RCC 7860 (cell line): ENCODE measurements around the gene GRM2.
"Not testable (repeated sequence)": the region's sequence is repeated elsewhere in the genome, so short reads cannot be mapped to it uniquely, and the experiment has no call there.

Experiments
- DNase-seq: peaks from one replicate; pipeline ENCODE4 v3.0.0-alpha.2; 2015; ENCODE audit warnings: low spot score
- FAIRE-seq: peaks from 2 replicates; lab custom pipeline; 2012; peaks lifted over from hg19 to GRCh38; lab: Jason Lieb, UNC

The GRM2 gene

GRCh38 chr3:51720292-51721061 is 13.6 kb downstream of the GRM2 start:
- no peak for DNase-seq
- no peak for FAIRE-seq

- FAIRE-seq: no peak
- no peak for DNase-seq
These were observed 14.3 kb downstream of the GRM2 start for GRCh38 chr3:51721062-51721745.

GRCh38 chr3:51722362-51722761 is 15.5 kb downstream of the GRM2 start:
- FAIRE-seq: no peak
- no peak for DNase-seq

- DNase-seq (no peak), FAIRE-seq (no peak)
These were observed 20.6 kb downstream of the GRM2 start for GRCh38 chr3:51727500-51727899.

- DNase-seq: no peak
- no peak for FAIRE-seq
These were observed 22.3 kb downstream of the GRM2 start for GRCh38 chr3:51729042-51729633.

- FAIRE-seq (no peak), DNase-seq (no peak)
These were observed 27.1 kb downstream of the GRM2 start for GRCh38 chr3:51733859-51734571.

- FAIRE-seq (no peak), DNase-seq (no peak)
These were observed 27.7 kb downstream of the GRM2 start for GRCh38 chr3:51734572-51734907.

GRCh38 chr3:51735039-51735438 is 28.2 kb downstream of the GRM2 start:
- DNase-seq: no peak
- FAIRE-seq: no peak

- FAIRE-seq (no peak), DNase-seq (no peak)
These were observed 29.1 kb downstream of the GRM2 start for GRCh38 chr3:51735950-51736349.

GRCh38 chr3:51739110-51739509 is 32.2 kb downstream of the GRM2 start:
- DNase-seq (no peak), FAIRE-seq (no peak)

GRCh38 chr3:51742320-51742719 is 35.5 kb downstream of the GRM2 start:
- DNase-seq, FAIRE-seq: not testable (repeated sequence)

- not testable (repeated sequence) for DNase-seq, FAIRE-seq
These were observed 36.1 kb downstream of the GRM2 start for GRCh38 chr3:51742978-51743377.

- FAIRE-seq: no peak
- DNase-seq: no peak
These were observed 41.0 kb downstream of the GRM2 start for GRCh38 chr3:51747840-51748239.

GRCh38 chr3:51748327-51748726 is 41.5 kb downstream of the GRM2 start:
- no peak for FAIRE-seq
- no peak for DNase-seq

GRCh38 chr3:51750878-51751277 is 44.0 kb downstream of the GRM2 start:
- no peak for FAIRE-seq

GRCh38 chr3:51751287-51751686 is 44.4 kb downstream of the GRM2 start:
- FAIRE-seq (no peak), DNase-seq (no peak)

More at GRCh38 chr3:51750878-51751277, 44.0 kb downstream of the GRM2 start:
- no peak for DNase-seq

- not testable (repeated sequence) for DNase-seq, FAIRE-seq
These were observed 47.2 kb downstream of the GRM2 start for GRCh38 chr3:51753763-51754750.

GRCh38 chr3:51759203-51759602 is 52.3 kb downstream of the GRM2 start:
- no peak for DNase-seq
- FAIRE-seq: no peak
